ENCODE measurements around the gene TST. TPM values are rescaled to one million over a fixed set of nuclear protein-coding genes. Genes with fewer than 3 reads are reported as not detected.

TST gene
- total RNA-seq, 4 donors from 2014 or later: 44.1 to 76.4 (median 66.7) TPM

- no peak for TF ChIP-seq CTCF (IDR thresholded peaks at IDR 0.05)
- no peak for TF ChIP-seq EP300 (IDR thresholded peaks at IDR 0.05)
- TF ChIP-seq POLR2A (IDR thresholded peaks at IDR 0.05): no peak
- no peaks in the 10 kb centered on the region for H3K9me3 ChIP-seq
- H3K4me3 ChIP-seq: no peak overlapping the region
- peaks cover 0 to 21% (median 2%) of the 10 kb centered on the region in 3 donors for H3K36me3 ChIP-seq
- peak overlapping the region in 1 of 4 donors; percentile 55 for H3K27ac ChIP-seq
- no peaks in the 10 kb centered on the region for H3K27me3 ChIP-seq
- 86% methylated on average over 14 of the region's 14 CpGs for WGBS, 2 donors
- no peak for DNase-seq (ENCODE audit: low spot score in 2 of 2)
- peaks cover 0 to 73% (median 49%) of the 10 kb centered on the region in 4 donors for H3K4me1 ChIP-seq
These were observed 2.9 kb downstream of the TST start for GRCh38 chr22:37016134-37016910.

- Histone ChIP-seq H3K27me3 (no peaks in the 10 kb centered on the region), H3K4me1 (peaks cover 0 to 65% (median 41%) of the 10 kb centered on the region in 4 donors), H3K27ac (peak overlapping the region in 1 of 4 donors; percentile 36), H3K36me3 (peaks cover 0 to 28% (median 2%) of the 10 kb centered on the region in 3 donors), H3K9me3 (no peaks in the 10 kb centered on the region), H3K4me3 (no peak overlapping the region)
- WGBS, 2 donors: 78 to 89% methylated on average over 4 of the region's 4 CpGs
- TF ChIP-seq CTCF (IDR thresholded peaks at IDR 0.05): no peak
- TF ChIP-seq POLR2A (IDR thresholded peaks at IDR 0.05): no peak
- TF ChIP-seq EP300 (IDR thresholded peaks at IDR 0.05): no peak
- DNase-seq (ENCODE audit: low spot score in 2 of 2): no peak
These were observed 3.7 kb downstream of the TST start for GRCh38 chr22:37015587-37015878.

GRCh38 chr22:37014835-37015586, 4.2 kb downstream of the TST start:
- no peaks in the 10 kb centered on the region for H3K27me3 ChIP-seq
- H3K4me1 ChIP-seq: peaks cover 0 to 61% (median 37%) of the 10 kb centered on the region in 4 donors
- WGBS, 2 donors: 64 to 65% methylated on average over 12 of the region's 12 CpGs
- peaks cover 0 to 30% (median 2%) of the 10 kb centered on the region in 3 donors for H3K36me3 ChIP-seq
- no peak for TF ChIP-seq POLR2A (IDR thresholded peaks at IDR 0.05)
- no peak for TF ChIP-seq CTCF (IDR thresholded peaks at IDR 0.05)
- TF ChIP-seq EP300 (IDR thresholded peaks at IDR 0.05): no peak
- H3K9me3 ChIP-seq: no peaks in the 10 kb centered on the region
- no peak overlapping the region for H3K4me3 ChIP-seq
- no peak for DNase-seq (ENCODE audit: low spot score in 2 of 2)
- peak overlapping the region in 3 of 4 donors; percentile 23 to 65 (median 36) for H3K27ac ChIP-seq

- no peaks in the 10 kb centered on the region for H3K9me3 ChIP-seq
- H3K27me3 ChIP-seq: no peaks in the 10 kb centered on the region
- H3K36me3 ChIP-seq: peaks cover 0 to 30% (median 2%) of the 10 kb centered on the region in 3 donors
- no peak for TF ChIP-seq CTCF (IDR thresholded peaks at IDR 0.05)
- TF ChIP-seq EP300 (IDR thresholded peaks at IDR 0.05): no peak
- TF ChIP-seq POLR2A (IDR thresholded peaks at IDR 0.05): no peak
- no peak overlapping the region for H3K4me3 ChIP-seq
- H3K4me1 ChIP-seq: peaks cover 0 to 61% (median 36%) of the 10 kb centered on the region in 4 donors
- no peak for DNase-seq (ENCODE audit: low spot score in 2 of 2)
- 74 to 90% methylated on average over 4 of the region's 4 CpGs for WGBS, 2 donors
- peak overlapping the region in 2 of 4 donors; percentile 58 to 65 for H3K27ac ChIP-seq
These were observed 4.8 kb downstream of the TST start for GRCh38 chr22:37014415-37014806.

- no peak for TF ChIP-seq POLR2A (IDR thresholded peaks at IDR 0.05)
- TF ChIP-seq EP300 (IDR thresholded peaks at IDR 0.05): no peak
- no peak for TF ChIP-seq CTCF (IDR thresholded peaks at IDR 0.05)
- H3K27me3 ChIP-seq: no peaks in the 10 kb centered on the region
- H3K27ac ChIP-seq: peak overlapping the region in 3 of 4 donors; percentile 17 to 65 (median 58)
- peaks cover 0 to 29% (median 2%) of the 10 kb centered on the region in 3 donors for H3K36me3 ChIP-seq
- H3K4me1 ChIP-seq: peaks cover 0 to 55% (median 31%) of the 10 kb centered on the region in 4 donors
- H3K9me3 ChIP-seq: no peaks in the 10 kb centered on the region
- no peak for DNase-seq (ENCODE audit: low spot score in 2 of 2)
- WGBS, 2 donors: 84 to 95% methylated on average over 10 of the region's 10 CpGs
- no peak overlapping the region for H3K4me3 ChIP-seq
These were observed 6.3 kb downstream of the TST start for GRCh38 chr22:37012956-37013355.

Data from tibial nerve (tissue), 4 donors.